GM23248 (cell line): ENCODE data around the gene GAK.

Source experiments
- EZH2 ChIP-seq: fragments of 200-600 bp; sonication (generic); IDR thresholded peaks from 2 replicates; pipeline ENCODE4 v1.6.1; 2018; ENCODE audit warnings: antibody characterized with exemption, mild to moderate bottlenecking; ENCODE audit not compliant: insufficient read depth, poor library complexity, severe bottlenecking
- EZH2phosphoT487 ChIP-seq: fragments of 200-600 bp; sonication (generic); IDR thresholded peaks from 2 replicates; pipeline ENCODE4 v1.6.1; 2018; ENCODE audit warnings: antibody characterized with exemption, moderate library complexity, mild to moderate bottlenecking, low read depth; ENCODE audit not compliant: insufficient read depth

DNA sequence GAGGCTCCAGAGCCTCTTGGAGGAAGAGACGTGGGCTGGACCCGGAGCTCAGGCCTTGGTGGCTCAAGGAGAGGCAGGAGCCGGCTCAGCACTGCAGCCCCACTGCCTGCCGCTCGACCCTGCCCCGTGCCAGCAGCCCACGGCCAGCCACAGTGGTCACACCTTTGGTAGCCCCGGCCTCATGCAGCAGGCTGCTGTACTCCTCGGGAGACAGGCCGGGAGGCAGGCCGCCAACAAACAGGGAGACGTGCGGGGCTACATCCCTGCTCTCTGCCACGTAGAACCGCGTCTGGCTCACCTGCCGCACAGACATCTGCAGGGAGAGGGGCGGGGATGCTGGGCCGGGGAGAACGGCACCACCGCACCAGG lies 33.6 kb upstream of the GAK start:
- no peak for TF ChIP-seq EZH2
- no peak for TF ChIP-seq EZH2phosphoT487
